Stimulated activated CD4-positive, alpha-beta T cell treated with anti-CD3 and anti-CD28 coated beads, Interleukin-12 subunit alpha, Interleukin-12 subunit beta, amount 100 ng/mL, for 48 hours (primary cell): Measurements from ENCODE around the gene CACNA2D4.
"Not testable (repeated sequence)": the region's sequence is repeated elsewhere in the genome, so short reads cannot be mapped to it uniquely, and the experiment has no call there.

Experiments
- DNase-seq, 3 donors: peaks; one replicate each; pipeline ENCODE4 v3.0.0-alpha.2; 2020; ENCODE audit warnings: low read depth in 2 of 3, low spot score in 1 of 3

The CACNA2D4 gene, protein sequence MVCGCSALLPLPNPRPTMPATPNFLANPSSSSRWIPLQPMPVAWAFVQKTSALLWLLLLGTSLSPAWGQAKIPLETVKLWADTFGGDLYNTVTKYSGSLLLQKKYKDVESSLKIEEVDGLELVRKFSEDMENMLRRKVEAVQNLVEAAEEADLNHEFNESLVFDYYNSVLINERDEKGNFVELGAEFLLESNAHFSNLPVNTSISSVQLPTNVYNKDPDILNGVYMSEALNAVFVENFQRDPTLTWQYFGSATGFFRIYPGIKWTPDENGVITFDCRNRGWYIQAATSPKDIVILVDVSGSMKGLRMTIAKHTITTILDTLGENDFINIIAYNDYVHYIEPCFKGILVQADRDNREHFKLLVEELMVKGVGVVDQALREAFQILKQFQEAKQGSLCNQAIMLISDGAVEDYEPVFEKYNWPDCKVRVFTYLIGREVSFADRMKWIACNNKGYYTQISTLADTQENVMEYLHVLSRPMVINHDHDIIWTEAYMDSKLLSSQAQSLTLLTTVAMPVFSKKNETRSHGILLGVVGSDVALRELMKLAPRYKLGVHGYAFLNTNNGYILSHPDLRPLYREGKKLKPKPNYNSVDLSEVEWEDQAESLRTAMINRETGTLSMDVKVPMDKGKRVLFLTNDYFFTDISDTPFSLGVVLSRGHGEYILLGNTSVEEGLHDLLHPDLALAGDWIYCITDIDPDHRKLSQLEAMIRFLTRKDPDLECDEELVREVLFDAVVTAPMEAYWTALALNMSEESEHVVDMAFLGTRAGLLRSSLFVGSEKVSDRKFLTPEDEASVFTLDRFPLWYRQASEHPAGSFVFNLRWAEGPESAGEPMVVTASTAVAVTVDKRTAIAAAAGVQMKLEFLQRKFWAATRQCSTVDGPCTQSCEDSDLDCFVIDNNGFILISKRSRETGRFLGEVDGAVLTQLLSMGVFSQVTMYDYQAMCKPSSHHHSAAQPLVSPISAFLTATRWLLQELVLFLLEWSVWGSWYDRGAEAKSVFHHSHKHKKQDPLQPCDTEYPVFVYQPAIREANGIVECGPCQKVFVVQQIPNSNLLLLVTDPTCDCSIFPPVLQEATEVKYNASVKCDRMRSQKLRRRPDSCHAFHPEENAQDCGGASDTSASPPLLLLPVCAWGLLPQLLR

DNA sequence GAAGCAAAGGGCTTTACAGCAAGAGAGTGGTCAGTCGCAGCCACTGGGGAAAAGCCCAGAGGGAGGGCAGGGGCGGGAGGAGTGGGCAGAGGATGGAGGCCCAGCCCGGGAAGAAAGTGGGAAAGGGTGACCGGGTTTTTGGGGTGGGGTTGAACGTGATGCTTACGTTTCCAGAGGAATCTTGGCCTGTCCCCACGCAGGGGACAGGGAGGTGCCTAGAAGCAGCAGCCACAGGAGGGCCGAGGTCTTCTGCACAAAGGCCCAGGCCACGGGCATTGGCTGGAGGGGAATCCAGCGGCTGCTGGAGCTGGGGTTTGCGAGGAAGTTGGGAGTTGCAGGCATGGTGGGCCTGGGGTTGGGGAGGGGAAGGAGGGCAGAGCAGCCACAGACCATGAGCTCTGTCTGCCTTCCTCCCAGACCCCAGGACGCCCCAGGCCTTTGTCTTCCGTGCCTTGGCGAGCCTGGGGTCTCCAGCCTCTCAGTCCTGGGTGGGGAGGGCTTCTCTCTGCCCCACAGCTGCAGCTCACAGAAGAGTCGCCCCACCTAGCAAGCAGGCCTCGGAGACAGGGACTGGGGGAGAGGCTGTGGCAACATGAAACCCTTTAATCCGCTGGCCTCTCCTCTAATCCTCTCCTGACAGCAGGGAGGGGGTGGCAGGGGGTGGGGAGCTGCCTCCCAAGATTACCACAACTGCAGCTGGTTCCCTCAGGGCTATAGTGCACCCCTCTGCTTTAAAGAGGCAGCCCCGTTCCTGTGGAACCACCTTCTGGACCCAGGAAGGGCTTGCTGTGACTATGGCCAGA is at the start of gene CACNA2D4:
TSS of gene CACNA2D4 (minus strand) at position 572 of the 803 bp plus-strand sequence. CDS start at position 393, 179 bp downstream.
- DNase-seq: no peak

DNA sequence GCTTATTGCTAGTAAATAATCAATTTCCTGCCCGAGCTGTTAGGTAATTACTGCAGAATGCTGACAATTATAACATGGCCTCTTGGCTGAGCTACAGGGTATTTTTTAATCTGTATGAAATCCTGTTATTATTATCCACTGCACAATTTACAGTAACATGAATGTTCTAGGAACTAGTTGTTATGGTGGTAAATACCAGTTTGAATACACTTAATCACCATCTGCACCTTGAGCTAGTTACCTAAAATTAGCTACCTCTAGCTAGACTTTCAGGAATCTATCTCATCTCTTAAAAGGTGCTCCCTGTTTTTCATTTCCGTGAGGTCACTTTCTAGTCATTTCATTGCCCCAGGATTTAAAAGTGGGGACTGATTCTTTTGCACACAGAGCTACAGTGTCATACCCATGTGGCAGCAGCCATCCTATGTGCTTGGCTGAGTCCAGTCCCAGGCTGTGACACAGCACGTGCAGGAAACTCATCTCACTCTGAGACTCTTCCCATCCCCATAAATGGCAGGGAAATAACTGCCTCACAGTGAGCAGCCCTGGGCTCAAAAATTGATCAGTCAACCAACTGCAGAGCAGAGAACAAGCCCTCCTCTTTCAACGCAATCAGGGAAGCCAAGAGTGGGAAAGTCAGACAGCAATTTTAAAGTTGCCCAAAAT is 48.2 kb upstream of the CACNA2D4 start:
- DNase-seq: no peak

DNA sequence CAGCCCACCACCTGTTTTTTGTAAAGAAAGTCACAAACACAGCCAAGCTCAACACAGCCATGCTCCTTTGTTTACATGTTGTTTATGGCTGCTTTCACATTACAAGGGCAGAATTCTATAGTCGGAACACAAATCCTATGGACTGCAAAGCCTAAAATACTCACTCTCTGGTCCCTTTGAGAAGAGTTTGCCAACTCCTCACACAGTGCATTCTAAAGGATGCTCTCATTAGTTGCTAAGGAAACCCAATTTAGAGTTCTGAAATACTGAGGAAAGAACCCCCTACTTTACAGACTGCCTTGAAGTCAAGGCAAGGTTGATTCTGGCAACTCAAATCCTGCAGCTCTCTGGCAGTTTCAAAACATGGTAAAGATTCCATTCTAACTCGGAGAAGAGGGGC is 47.5 kb upstream of the CACNA2D4 start:
- no peak for DNase-seq

DNA sequence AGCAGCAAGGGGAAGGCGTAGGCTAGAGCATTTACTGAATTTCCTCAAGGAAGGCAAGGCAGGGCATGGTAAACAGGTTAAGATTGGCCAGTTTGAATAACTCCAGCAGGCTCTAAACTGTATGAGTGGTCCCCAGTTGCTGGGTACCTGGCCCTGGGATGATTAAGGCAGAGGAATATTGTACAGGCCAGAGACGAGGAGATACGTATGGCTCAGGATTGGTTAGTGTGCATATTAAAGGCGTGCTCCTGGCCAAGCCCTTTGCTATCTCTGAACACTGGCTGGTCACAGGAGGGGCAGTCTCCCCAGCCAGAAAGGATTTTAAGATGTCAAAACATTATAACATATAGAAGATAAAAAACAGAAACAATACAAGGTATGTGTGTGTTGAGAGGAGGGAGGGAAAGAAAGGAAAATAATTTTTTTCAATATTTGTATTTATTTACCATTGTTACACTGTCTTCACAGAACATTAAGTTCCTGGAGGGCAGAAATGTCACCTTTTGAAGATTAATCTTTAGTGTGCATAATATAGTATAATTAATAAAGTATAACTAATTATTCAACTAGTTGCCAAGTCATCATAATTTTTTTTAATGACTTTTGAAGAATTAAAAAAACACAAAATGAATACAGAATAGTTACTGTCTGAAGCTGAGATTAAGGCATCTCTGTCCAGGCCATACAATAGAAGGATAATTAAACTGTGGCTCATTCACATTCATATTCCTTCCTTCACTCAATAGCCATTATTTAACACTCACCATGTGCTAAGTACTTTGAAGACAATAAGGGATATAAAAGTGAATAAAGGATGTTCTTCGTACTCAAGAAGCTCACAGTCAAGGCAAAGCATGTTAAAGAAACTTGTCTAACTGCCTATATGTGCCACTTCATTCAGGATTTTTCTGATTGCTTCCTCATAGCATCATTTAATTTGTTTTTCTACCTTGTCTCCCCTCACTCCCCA is 43.9 kb upstream of the CACNA2D4 start:
- DNase-seq: no peak

DNA sequence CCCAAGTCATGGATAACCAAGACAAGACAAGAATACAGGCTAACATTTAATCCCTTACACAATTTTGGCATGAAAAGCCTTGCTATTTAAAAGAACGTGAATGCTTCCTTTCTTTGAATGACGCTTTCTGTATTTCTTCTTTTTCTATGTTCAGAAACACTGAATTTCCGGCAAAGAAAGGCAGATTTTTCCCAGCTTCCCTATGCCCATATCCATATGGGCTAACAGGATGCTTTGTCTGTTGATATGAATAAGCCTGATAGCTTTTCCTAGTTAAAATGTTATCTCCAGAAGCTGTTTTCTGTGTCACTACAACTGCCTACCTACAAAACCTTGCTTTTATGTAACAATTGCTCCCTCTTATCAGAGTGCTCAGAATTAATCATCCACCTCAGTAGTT is 38.3 kb upstream of the CACNA2D4 start:
- DNase-seq: no peak

DNA sequence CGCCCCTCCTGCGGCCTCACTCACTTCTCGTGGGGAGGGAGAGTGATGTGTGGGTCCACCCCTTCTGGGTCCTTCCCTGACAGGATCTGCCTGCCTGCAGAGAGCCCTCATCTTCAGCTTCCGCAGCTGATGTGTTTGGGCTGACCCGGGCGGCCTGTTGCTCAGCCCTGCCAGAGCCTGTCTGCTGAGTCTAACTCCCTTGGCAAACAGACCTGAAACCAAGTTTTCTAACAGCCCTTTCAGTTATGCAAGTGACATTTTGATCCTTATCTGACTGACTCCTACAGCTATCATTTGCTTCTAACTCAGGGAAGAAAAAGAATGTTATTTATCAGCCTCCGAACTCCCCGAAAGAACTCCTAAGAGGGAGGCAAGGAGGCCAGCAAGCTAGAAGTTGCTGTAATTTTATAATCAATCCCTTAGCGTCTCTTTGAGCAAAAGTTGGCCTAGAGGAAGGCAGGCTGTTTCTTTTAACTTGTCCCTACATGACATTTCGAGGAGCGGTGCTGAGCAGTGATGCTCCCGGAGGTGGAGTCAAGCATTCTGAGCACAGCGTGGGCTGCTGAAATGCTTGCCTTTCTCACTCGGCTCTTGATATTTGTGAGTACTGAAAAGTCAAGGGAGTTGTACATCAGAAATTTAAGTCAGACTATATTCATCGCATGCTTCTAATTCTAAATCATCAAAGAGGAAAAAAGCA is 31.5 kb upstream of the CACNA2D4 start:
- DNase-seq: no peak

DNA sequence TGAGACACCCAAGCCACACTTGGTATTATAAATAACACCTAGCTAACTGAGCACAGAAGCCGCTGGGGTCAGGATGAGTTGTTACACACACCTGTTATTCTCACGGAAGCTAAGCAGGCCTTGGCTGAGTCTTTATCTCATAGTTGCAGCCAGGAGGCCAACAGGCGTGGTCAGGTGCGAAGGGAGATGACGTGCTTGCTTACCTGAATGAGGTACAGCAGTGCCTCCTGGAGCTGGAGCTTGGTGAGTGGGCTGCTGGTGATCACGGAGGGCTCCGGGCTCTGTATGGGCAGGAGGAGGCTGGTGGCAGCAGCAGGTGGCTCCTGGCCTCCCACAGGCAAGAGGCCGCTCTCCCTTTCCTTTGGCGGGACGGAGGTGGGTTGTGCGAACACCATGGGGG is 30.4 kb upstream of the CACNA2D4 start:
- no peak for DNase-seq

DNA sequence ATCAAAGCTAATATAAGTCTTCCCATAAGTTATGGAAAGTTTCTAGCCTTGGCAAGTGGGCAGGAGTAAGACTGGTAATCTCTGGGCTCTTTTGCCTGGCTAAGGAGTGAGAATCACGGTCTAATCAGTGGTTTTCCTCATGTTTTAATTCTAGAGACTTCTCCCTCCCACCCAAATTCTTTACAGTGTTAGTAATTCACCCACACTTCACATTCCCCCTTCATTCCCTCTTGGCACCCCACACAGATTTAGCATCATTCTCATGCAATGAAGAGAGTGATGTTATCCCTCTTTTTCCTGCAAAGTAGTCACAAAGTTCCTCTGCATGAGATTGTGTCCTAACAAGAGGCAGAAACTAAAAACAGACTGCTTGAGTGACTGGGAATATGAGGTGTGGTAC is 28.6 kb upstream of the CACNA2D4 start:
- no peak for DNase-seq

DNA sequence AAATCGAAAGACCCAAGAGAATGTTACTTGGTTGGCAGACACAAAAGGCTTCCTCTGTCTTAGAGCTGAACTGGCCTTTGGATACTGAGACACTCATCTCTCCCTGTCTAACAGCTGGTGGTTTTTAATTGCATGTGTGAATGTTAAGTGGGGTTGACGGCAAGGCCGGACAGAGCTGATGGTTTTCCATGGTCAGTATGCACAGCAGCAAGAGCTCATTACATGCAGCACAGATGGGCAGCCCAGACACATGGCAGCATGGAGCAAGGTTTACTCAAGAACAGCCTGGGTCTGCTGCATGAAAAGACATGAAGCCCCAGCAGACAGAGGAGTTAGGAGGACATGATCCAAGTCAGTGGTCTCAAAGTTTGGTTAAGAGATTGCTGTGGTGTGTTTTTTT is 27.8 kb upstream of the CACNA2D4 start:
- DNase-seq: no peak

DNA sequence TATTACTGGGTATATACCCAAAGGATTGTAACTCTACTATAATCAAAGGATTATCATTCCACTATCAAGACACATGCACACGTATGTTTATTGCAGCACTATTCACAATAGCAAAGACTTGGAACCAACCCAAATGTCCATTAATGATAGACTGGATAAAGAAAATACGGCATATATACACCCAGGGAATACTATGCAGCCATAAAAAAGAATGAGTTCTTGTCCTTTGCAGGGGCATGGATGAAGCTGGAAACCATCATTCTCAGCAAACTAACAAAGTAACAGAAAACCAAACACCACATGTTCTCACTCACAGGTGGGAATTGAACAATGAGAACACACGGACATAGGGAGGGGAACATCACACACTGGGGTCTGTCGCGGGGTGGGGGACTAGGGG is 27.1 kb upstream of the CACNA2D4 start:
- not testable (repeated sequence) for DNase-seq

DNA sequence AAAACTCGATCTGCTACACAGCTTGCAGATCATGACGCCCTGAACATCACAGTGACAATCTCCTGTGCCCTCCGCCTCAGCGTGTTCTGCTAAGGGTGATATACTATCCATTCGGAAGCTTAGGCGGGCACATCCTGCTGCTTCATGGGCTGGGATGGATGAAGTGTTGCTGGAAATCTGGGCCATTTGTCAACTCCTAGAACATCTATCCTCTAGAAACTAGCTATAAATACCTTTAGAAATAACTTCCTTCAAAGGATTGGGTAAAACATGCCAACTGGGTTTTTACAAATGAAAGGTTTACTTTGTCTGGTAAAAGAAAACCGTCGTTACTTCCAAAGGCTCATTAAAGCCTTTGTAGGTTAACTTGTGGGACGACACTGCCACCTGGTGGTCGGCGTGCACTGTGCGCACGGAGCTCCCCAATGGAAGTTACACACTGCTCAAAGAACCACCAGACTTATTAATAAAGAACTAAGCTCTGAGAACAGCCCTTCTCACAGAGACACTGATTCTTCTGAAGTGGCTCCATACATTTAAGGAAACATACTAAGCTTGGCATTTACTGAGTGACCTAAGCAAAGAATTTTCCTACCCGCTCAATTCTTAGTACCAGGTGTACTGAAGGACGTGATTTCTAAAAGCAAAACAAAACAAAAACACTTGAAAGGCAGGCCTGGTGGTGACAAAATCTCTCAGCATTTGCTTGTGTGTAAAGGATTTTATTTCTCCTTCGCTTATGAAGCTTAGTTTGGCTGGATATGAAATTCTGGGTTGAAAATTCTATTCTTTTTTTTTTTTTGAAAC is 21.6 kb upstream of the CACNA2D4 start:
- peak; percentile 73 to 86 (median 79) for DNase-seq

DNA sequence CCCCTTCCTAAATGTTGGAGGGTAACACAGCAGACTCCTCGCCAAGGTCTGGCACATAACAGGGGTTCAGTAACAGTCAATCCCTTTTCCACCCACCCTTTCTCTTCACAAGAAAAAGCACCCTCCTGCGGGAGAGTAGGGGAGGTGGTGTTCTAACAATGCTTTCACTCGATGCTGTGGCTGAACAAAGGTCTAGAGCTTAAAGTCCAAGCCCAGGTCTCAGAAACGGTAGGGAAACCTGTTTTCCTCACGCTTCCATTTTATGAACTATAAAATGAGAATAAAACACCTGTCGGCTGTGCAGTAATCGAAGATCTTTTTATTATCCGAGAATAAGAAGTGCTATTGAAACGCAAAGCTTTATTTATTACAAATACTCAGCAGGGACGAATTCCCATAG is 20.9 kb upstream of the CACNA2D4 start:
- no peak for DNase-seq

DNA sequence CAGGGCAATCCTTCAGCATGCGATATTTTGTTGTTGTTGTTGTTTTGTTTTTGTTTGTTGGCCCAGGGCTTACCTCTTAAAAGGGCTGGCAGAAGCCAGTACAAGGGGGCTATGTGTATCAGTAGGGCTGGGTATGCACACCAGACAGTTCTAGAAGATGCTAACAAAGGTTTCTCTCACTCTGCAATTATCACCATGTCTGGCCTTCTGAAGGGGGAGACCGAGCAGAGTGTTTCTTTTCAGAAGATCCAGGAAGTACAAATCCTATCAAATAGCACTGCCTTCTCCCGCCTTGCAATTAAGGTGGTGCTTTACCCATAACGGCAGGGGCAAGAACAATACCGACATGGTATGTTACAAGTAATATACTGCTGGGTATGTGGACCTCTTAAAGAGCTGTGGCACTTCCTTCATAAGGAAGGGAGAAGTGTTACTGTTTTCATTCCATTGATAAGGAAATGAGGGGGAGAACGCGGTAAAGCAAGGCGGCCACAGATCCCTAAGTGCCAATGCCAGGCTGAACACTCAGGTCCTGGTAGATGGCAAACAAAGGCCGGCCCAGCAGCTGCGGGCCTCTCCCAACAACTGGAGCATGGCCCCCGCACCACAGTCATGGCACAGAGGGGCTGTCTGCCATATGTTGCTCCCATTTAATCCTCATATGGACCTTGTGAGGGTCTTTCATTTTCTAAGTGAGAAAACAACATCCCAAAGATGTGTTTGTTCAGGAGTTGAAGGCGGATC is 19.2 kb upstream of the CACNA2D4 start:
- no peak for DNase-seq

DNA sequence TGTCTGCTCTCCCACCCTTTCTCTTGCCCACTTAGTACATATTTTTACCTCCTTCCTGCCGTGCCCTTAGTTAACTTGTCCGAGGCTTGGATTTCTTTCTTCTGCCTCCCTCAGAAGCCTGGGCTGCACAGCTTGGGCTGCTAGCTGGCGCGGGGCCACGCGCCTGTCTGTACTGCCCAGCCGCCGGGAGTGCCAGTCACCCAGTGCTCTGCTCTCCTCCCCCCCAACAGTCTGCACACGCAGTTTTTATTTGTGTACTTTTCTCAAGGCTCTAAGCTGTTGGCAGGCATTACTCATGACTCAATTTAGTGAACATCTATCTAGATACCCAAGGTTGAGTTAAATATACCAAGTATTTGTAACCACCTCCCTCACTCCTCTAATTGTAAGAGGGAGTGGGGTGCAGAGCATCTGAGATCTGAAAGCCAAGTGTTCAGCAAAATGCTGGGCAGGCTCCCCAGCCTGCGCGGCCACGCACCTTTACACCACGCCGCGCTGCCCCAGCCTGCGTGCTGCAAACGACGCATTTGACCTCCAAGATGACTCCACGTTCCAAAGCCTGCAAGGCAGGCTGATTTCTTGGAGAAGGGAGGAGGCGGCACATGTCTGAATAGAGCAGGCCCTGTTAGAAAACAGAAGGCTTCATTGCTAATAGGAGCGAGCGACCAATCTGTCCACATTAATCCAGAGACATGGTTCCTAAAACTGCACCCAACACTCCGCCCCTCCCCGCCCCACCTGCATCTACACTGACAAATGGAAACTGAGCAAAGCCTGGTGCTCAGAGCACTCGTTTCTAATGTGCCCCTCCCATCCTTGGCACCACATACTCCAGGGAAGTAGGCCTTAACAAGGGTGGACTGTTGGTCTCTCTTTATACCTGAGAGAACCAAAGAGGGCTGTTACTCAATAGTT is 18.2 kb upstream of the CACNA2D4 start:
- DNase-seq: no peak

DNA sequence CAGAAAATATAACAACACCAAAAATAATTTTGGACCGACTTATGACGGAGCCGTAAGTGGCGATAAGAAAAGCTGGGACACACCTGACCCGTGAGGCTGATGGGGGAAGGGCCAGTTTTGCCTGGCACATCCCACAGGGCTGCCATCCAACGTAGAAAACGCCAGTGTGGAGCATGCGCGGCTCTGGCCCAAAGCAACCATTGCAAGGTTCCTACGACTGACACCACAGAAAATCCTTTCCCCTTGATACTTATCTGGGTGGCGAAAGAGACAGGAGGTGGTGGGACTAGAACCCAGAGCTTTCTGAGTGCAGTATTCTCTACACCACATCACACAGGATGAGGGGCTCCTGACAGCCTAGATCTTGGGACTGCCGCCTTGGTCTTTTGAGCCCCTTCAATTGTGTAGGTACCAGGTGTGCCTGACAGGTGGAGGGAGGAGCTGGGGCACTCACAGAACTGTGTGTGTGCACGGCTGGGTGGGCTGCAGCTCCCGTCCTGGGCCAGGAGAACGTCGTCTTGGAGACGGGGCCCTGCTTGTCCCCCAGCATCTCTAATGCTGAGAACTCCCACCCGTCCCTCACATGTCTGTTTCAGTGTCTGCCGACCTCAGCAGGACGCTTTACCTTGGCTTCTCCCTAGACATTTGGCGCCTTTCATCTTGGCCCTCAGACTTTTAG is 17.4 kb upstream of the CACNA2D4 start:
- no peak for DNase-seq
